LNCAP (cell line): ENCODE data around the gene MASP2.

Experiments
- TF ChIP-seq, protein P1 (sequence below): fragments of 450-650 bp; IDR thresholded peaks from 2 replicates; pipeline ENCODE4 v1.5.1; 2017; ENCODE audit warnings: mild to moderate bottlenecking

The MASP2 gene

DNA sequence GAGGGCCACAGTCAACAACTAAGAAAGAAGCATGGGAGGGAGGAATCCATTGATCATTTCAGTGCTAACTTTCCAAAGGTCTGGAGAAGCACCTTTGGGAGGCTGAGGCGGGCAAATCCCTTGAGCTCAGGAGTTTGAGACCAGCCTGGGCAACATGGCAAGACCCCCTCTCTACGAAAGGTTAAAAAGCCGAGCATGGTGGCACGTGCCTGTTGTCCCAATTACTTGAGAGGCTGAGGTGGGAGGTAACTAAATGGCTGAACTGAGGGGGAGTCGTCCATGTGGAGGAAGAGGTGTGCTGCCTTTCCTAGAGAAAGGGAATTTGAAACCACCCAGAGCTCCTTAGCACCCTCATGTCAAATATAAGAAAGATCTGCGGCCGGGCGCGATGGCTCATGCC lies 16.2 kb downstream of the MASP2 start:
- TF ChIP-seq, protein P1, sequence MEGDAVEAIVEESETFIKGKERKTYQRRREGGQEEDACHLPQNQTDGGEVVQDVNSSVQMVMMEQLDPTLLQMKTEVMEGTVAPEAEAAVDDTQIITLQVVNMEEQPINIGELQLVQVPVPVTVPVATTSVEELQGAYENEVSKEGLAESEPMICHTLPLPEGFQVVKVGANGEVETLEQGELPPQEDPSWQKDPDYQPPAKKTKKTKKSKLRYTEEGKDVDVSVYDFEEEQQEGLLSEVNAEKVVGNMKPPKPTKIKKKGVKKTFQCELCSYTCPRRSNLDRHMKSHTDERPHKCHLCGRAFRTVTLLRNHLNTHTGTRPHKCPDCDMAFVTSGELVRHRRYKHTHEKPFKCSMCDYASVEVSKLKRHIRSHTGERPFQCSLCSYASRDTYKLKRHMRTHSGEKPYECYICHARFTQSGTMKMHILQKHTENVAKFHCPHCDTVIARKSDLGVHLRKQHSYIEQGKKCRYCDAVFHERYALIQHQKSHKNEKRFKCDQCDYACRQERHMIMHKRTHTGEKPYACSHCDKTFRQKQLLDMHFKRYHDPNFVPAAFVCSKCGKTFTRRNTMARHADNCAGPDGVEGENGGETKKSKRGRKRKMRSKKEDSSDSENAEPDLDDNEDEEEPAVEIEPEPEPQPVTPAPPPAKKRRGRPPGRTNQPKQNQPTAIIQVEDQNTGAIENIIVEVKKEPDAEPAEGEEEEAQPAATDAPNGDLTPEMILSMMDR, result no peak

DNA sequence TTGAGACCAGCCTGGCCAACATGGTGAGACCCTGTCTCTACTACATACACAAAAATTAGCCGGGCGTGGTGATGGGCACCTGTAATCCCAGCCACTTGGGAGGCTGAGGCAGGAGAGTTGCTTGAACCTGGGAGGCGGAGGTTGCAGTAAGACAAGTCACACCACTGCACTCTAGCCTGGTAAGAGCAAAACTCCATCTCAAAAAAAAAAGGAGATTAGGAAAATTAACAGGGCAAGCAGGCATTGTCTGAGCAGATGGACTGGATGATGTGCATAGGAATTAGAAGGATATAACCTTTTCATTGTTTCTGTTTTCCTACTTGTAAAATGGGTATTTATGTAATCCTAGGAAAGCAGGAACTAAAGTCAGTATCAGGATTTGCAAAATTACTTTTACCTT lies 19.0 kb downstream of the MASP2 start:
- TF ChIP-seq, protein P1, result no peak

DNA sequence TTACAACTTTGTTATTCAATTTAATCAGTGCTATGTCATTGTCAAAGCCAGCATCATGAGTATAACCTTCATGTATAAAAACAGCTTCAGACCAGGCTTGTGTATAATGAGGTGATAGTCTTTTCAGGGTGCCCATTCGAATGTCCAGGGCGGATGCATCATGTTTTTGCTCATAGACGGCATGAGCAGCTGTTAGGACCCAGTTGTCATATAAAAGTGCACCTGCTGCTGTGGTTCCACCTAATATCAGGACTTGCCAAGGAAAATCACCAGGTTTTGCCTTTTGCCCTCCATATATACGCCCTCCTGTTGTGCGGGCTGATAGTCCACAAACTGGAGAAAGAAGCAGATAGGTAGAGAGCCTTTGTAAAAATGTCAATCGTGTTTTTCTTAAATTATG lies 19.7 kb downstream of the MASP2 start:
- TF ChIP-seq, protein P1, result no peak

DNA sequence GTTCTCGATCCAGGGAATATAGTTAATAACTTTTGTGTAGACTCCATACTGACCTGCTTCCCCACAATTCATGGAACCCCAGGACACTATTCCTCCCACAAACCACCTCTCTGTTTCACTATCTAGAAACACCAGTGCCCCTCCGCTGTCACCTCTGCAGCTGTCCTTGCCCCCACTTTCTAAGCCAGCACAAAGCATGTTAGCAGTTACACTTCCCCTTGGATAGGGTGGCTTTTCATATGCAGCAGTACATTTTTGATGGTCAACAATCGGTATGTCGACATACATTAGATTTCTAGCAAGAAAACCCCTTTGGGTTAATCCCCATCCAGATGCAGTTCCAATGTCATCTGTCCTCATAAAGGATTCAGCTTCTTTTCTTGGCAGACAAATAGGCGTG lies 20.1 kb downstream of the MASP2 start:
- TF ChIP-seq, protein P1, result no peak

DNA sequence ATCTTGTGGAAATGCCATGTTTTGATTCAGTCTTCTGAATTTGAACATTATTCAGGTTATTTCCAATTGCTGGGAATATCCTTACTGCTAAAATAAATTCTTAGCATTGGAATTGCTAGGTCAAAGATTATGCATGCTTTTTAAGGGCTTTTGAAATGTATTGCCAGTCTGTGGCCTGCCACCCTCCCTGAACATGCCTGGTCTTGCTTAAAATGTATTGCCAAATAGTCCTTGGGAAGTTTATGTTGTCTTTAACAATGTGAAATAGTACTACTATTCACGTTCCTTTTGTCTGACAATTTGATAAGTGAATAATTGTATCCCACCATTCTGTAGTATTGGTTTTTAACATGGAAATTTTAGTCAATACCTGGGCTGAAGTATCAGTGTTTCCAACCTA lies 21.0 kb downstream of the MASP2 start:
- TF ChIP-seq, protein P1, result no peak

DNA sequence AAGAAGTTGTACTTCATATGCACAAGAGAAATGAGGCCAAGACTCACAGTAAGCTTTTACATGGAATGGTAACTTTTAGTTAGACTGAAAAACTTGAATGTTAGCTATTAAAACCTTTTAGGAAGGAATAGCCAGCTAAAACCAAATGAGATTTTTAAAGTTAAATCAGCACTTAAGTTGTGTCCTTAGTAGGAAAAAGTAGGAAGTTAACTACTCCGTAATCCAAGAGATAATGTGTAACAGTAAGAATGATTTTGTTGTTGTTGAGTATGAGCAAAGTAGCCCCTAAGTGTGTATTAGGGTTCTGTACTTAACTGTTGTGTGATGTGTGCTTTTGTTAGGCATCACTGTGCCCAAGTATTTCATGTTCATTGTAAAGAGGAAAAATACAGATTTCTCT lies 21.4 kb downstream of the MASP2 start:
- TF ChIP-seq, protein P1, result no peak

DNA sequence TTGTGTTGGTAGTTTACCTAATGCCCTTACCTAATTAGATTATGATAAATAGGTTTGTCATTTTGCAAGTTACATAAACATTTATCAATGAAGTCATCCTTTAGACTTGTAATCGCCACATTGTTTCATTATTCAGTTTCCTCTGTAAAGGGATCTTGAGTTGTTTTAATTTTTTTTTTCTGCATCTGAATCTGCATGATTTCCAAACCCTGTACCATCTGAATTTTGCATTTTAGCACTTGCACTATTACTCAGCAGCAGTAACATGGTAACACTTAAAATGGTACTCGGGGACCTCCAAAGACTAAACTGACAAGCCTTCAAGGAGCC lies 22.2 kb downstream of the MASP2 start:
- TF ChIP-seq, protein P1, result no peak

DNA sequence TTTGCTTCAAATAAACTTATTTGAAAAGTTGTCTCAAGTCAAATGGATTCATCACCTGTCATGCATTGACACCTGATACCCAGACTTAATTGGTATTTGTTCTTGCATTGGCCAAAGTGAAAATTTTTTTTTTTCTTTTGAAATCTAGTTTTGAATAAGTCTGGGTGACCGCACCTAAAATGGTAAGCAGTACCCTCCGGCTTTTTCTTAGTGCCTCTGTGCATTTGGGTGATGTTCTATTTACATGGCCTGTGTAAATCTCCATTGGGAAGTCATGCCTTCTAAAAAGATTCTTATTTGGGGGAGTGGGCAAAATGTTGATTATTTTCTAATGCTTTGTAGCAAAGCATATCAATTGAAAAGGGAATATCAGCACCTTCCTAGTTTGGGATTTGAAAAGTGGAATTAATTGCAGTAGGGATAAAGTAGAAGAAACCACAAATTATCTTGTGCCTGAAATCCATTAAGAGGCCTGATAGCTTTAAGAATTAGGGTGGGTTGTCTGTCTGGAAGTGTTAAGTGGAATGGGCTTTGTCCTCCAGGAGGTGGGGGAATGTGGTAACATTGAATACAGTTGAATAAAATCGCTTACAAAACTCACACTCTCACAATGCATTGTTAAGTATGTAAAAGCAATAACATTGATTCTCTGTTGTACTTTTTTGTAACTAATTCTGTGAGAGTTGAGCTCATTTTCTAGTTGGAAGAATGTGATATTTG lies 22.7 kb downstream of the MASP2 start:
- TF ChIP-seq, protein P1, result no peak
